GM21737 (cell line): ENCODE results near the gene TEX52.
"Not testable (repeated sequence)": the region's sequence is repeated elsewhere in the genome, so short reads cannot be mapped to it uniquely, and the experiment has no call there.

Source experiments
- ATAC-seq: cut with Tn5 transposase; IDR thresholded peaks from one replicate; pipeline ENCODE4 v1.9.1; 2021; ENCODE audit warnings: mild to moderate bottlenecking, moderate library complexity; ENCODE audit not compliant: unreplicated experiment

TEX52 gene

GRCh38 chr12:2868986-2869632 is 12.3 kb upstream of the TEX52 start:
- not testable (repeated sequence) for ATAC-seq

GRCh38 chr12:2864198-2864597 is 7.4 kb upstream of the TEX52 start:
- ATAC-seq: no peak

GRCh38 chr12:2863402-2863801 is 6.6 kb upstream of the TEX52 start:
- not testable (repeated sequence) for ATAC-seq

GRCh38 chr12:2862876-2863275 is 6.0 kb upstream of the TEX52 start:
- no peak for ATAC-seq

- ATAC-seq: no peak
Measured at GRCh38 chr12:2860170-2860569, 3.3 kb upstream of the TEX52 start.

GRCh38 chr12:2858944-2859421 is 2.1 kb upstream of the TEX52 start:
- ATAC-seq: no peak

- ATAC-seq: no peak
Measured at GRCh38 chr12:2858334-2858733, 1.5 kb upstream of the TEX52 start.

GRCh38 chr12:2857576-2857975 is 737 bp upstream of the TEX52 start:
- no peak for ATAC-seq

- no peak for ATAC-seq
Measured at GRCh38 chr12:2856051-2856450, 788 bp downstream of the TEX52 start.

- ATAC-seq: no peak
Measured at GRCh38 chr12:2855546-2855945, 1.3 kb downstream of the TEX52 start.

- ATAC-seq: no peak
Measured at GRCh38 chr12:2854669-2855453, 2.0 kb downstream of the TEX52 start.

GRCh38 chr12:2853626-2854025 is 3.2 kb downstream of the TEX52 start:
- no peak for ATAC-seq

- ATAC-seq: no peak
Measured at GRCh38 chr12:2851931-2852330, 4.9 kb downstream of the TEX52 start.

GRCh38 chr12:2845280-2845679 is 11.6 kb downstream of the TEX52 start:
- no peak for ATAC-seq

GRCh38 chr12:2844786-2845185 is 12.1 kb downstream of the TEX52 start:
- no peak for ATAC-seq

- no peak for ATAC-seq
Measured at GRCh38 chr12:2842948-2843347, 13.9 kb downstream of the TEX52 start.

GRCh38 chr12:2841056-2841650 is 15.7 kb downstream of the TEX52 start:
- ATAC-seq: no peak

- no peak for ATAC-seq
Measured at GRCh38 chr12:2836574-2836973, 20.3 kb downstream of the TEX52 start.

GRCh38 chr12:2835691-2836403 is 21.0 kb downstream of the TEX52 start:
- no peak for ATAC-seq

GRCh38 chr12:2834581-2835491 is 22.0 kb downstream of the TEX52 start, which contains the start of gene NRIP2:
NRIP2 (minus strand) TSS chr12:2835035; CDS start chr12:2834983, 52 bp downstream.
- no peak for ATAC-seq
